ENCODE measurements around the gene EYS. TPM values are rescaled to one million over a fixed set of nuclear protein-coding genes. Genes with fewer than 3 reads are reported as not detected.

Gene EYS
- 0.26 TPM in 1 of 5 replicates, not detected in the others for total RNA-seq (2022; extraction: Qiagen RNA extraction; ENCODE audit: low read depth)

GRCh38 chr6:65707126-65707826 lies at the start of gene EYS:
TSS of gene EYS (minus strand) at chr6:65707226. CDS start at chr6:65495410, 211,816 bp downstream.

Data from A549 treated with ZK216348 at 1 μM for 4 hours (cell line).